ENCODE data around the gene NF2.
A peak's percentile ranks its signal among the peaks of the same experiment; 100 is the strongest.

The NF2 gene

GRCh38 chr22:29617922-29618629 lies 14.6 kb downstream of the NF2 start:
- H3K4me3 ChIP-seq (ENCODE audit: insufficient read length, low read depth), result no peak overlapping the region
- H3K9ac ChIP-seq (ENCODE audit: insufficient read length, low read depth), result no peak overlapping the region
- H3K36me3 ChIP-seq (ENCODE audit: insufficient read depth, insufficient read length, low read length), result no peaks in the 10 kb centered on the region
- no peak for DNase-seq (ENCODE audit: low read depth, low spot score)
- H3K9me3 ChIP-seq (ENCODE audit: insufficient read depth, low read length), result no peaks in the 10 kb centered on the region
- no peaks in the 10 kb centered on the region for H3K4me1 ChIP-seq (ENCODE audit: insufficient read depth, insufficient read length)
- TF ChIP-seq YY1 (IDR thresholded peaks at IDR 0.05; ENCODE audit: insufficient read depth, insufficient read length), result no peak
- no peak for TF ChIP-seq SUZ12 (IDR thresholded peaks at IDR 0.05; ENCODE audit: extremely low read depth, insufficient read depth, insufficient read length)
- no peak for TF ChIP-seq ZNF274 (IDR thresholded peaks at IDR 0.05; ENCODE audit: low read depth, low read length)
- H3K27me3 ChIP-seq (ENCODE audit: insufficient read depth, insufficient read length), result no peaks in the 10 kb centered on the region

- no peak overlapping the region for H3K4me3 ChIP-seq (ENCODE audit: insufficient read length, low read depth)
- H3K4me1 ChIP-seq (ENCODE audit: insufficient read depth, insufficient read length), result no peaks in the 10 kb centered on the region
- TF ChIP-seq SUZ12 (IDR thresholded peaks at IDR 0.05; ENCODE audit: extremely low read depth, insufficient read depth, insufficient read length), result no peak
- TF ChIP-seq YY1 (IDR thresholded peaks at IDR 0.05; ENCODE audit: insufficient read depth, insufficient read length), result no peak
- TF ChIP-seq ZNF274 (IDR thresholded peaks at IDR 0.05; ENCODE audit: low read depth, low read length), result no peak
- no peaks in the 10 kb centered on the region for H3K36me3 ChIP-seq (ENCODE audit: insufficient read depth, insufficient read length, low read length)
- no peaks in the 10 kb centered on the region for H3K9me3 ChIP-seq (ENCODE audit: insufficient read depth, low read length)
- DNase-seq (ENCODE audit: low read depth, low spot score), result no peak
- no peak overlapping the region for H3K9ac ChIP-seq (ENCODE audit: insufficient read length, low read depth)
- H3K27me3 ChIP-seq (ENCODE audit: insufficient read depth, insufficient read length), result no peaks in the 10 kb centered on the region
Observed at GRCh38 chr22:29621761-29622526, 18.5 kb downstream of the NF2 start.

GRCh38 chr22:29623059-29623458 lies 19.6 kb downstream of the NF2 start:
- no peaks in the 10 kb centered on the region for H3K27me3 ChIP-seq (ENCODE audit: insufficient read depth, insufficient read length)
- H3K36me3 ChIP-seq (ENCODE audit: insufficient read depth, insufficient read length, low read length), result no peaks in the 10 kb centered on the region

GRCh38 chr22:29623553-29624169 lies 20.2 kb downstream of the NF2 start:
- Histone ChIP-seq H3K36me3 (ENCODE audit: insufficient read depth, insufficient read length, low read length) (no peaks in the 10 kb centered on the region), H3K4me3 (ENCODE audit: insufficient read length, low read depth) (no peak overlapping the region), H3K27me3 (ENCODE audit: insufficient read depth, insufficient read length) (no peaks in the 10 kb centered on the region), H3K4me1 (ENCODE audit: insufficient read depth, insufficient read length) (no peaks in the 10 kb centered on the region), H3K9ac (ENCODE audit: insufficient read length, low read depth) (no peak overlapping the region), H3K9me3 (ENCODE audit: insufficient read depth, low read length) (no peaks in the 10 kb centered on the region)
- TF ChIP-seq SUZ12 (IDR thresholded peaks at IDR 0.05; ENCODE audit: extremely low read depth, insufficient read depth, insufficient read length) (no peak), ZNF274 (IDR thresholded peaks at IDR 0.05; ENCODE audit: low read depth, low read length) (no peak), YY1 (IDR thresholded peaks at IDR 0.05; ENCODE audit: insufficient read depth, insufficient read length) (no peak)
- no peak for DNase-seq (ENCODE audit: low read depth, low spot score)

More at GRCh38 chr22:29623059-29623458, 19.6 kb downstream of the NF2 start:
- Histone ChIP-seq H3K9ac (ENCODE audit: insufficient read length, low read depth) (no peak overlapping the region), H3K4me3 (ENCODE audit: insufficient read length, low read depth) (no peak overlapping the region), H3K4me1 (ENCODE audit: insufficient read depth, insufficient read length) (no peaks in the 10 kb centered on the region), H3K9me3 (ENCODE audit: insufficient read depth, low read length) (no peaks in the 10 kb centered on the region)
- TF ChIP-seq SUZ12 (IDR thresholded peaks at IDR 0.05; ENCODE audit: extremely low read depth, insufficient read depth, insufficient read length), result no peak
- no peak for TF ChIP-seq ZNF274 (IDR thresholded peaks at IDR 0.05; ENCODE audit: low read depth, low read length)
- TF ChIP-seq YY1 (IDR thresholded peaks at IDR 0.05; ENCODE audit: insufficient read depth, insufficient read length), result no peak
- DNase-seq (ENCODE audit: low read depth, low spot score), result no peak

- Histone ChIP-seq H3K36me3 (ENCODE audit: insufficient read depth, insufficient read length, low read length) (no peaks in the 10 kb centered on the region), H3K27me3 (ENCODE audit: insufficient read depth, insufficient read length) (no peaks in the 10 kb centered on the region), H3K4me3 (ENCODE audit: insufficient read length, low read depth) (no peak overlapping the region), H3K9ac (ENCODE audit: insufficient read length, low read depth) (no peak overlapping the region), H3K4me1 (ENCODE audit: insufficient read depth, insufficient read length) (no peaks in the 10 kb centered on the region), H3K9me3 (ENCODE audit: insufficient read depth, low read length) (no peaks in the 10 kb centered on the region)
- no peak for TF ChIP-seq YY1 (IDR thresholded peaks at IDR 0.05; ENCODE audit: insufficient read depth, insufficient read length)
- TF ChIP-seq SUZ12 (IDR thresholded peaks at IDR 0.05; ENCODE audit: extremely low read depth, insufficient read depth, insufficient read length), result no peak
- no peak for TF ChIP-seq ZNF274 (IDR thresholded peaks at IDR 0.05; ENCODE audit: low read depth, low read length)
- DNase-seq (ENCODE audit: low read depth, low spot score), result peak; percentile 11
Observed at GRCh38 chr22:29625090-29625825, 21.8 kb downstream of the NF2 start.

DNA sequence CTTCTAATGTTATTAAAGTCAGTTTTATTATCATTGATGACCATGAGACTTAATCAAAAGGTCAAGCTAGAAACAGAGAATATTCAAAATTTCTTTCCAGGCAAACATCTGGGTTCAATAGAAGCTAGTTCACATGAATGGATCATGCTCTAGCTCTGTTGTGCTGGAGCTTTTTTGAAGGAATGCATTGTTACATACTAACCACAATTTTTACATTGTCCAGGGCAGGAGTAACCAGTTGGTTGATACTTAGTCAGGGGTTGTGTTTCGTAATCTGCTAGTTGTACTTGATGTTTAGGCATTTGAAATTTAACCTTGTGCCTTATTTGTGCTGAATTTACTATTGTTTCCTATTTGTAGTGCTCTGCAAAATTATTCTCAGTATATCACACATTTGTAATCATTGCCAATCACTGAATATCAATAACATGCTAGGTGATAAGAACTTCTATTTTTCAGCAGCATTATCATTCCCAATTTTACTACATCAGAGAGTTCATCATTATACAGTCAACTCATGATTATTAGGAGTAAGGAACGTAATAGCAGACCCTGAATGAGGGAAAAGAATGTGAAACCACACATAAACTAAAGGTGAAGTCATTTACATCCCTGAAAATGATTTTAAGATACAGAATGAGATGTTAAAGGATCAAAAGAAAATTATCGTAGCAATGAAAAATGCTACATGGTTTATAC lies 23.2 kb downstream of the NF2 start:
- no peak overlapping the region for H3K9ac ChIP-seq (ENCODE audit: insufficient read length, low read depth)

More for the DNA sequence above, 23.2 kb downstream of the NF2 start:
- Histone ChIP-seq H3K27me3 (ENCODE audit: insufficient read depth, insufficient read length) (no peaks in the 10 kb centered on the region), H3K4me1 (ENCODE audit: insufficient read depth, insufficient read length) (no peaks in the 10 kb centered on the region), H3K4me3 (ENCODE audit: insufficient read length, low read depth) (no peak overlapping the region), H3K36me3 (ENCODE audit: insufficient read depth, insufficient read length, low read length) (no peaks in the 10 kb centered on the region), H3K9me3 (ENCODE audit: insufficient read depth, low read length) (no peaks in the 10 kb centered on the region)
- DNase-seq (ENCODE audit: low read depth, low spot score), result no peak
- TF ChIP-seq YY1 (IDR thresholded peaks at IDR 0.05; ENCODE audit: insufficient read depth, insufficient read length) (no peak), ZNF274 (IDR thresholded peaks at IDR 0.05; ENCODE audit: low read depth, low read length) (no peak), SUZ12 (IDR thresholded peaks at IDR 0.05; ENCODE audit: extremely low read depth, insufficient read depth, insufficient read length) (no peak)

All from NT2/D1 (cell line).